Renal cortical epithelial cell (primary cell): ENCODE results near the gene ARID5B. TPM values are rescaled to one million over a fixed set of nuclear protein-coding genes. Genes with fewer than 3 reads are reported as not detected.

Source experiments
- DNase-seq: peaks from one replicate; pipeline ENCODE4 v3.0.0-alpha.2; 2011; ENCODE audit warnings: low read depth
- total RNA-seq: library from RNA; depleted of rRNA; stranded (reverse); fragments of >200 nt; gene quantifications from 2 replicates; pipeline ENCODE4 v1.2.3, GENCODE V29; 2014

ARID5B gene
- total RNA-seq, 1 donor from 2014 or later = 53.9 TPM

- peak; percentile 71 for DNase-seq
These were observed 36.3 kb downstream of the ARID5B start for GRCh38 chr10:61937631-61938351.

DNA sequence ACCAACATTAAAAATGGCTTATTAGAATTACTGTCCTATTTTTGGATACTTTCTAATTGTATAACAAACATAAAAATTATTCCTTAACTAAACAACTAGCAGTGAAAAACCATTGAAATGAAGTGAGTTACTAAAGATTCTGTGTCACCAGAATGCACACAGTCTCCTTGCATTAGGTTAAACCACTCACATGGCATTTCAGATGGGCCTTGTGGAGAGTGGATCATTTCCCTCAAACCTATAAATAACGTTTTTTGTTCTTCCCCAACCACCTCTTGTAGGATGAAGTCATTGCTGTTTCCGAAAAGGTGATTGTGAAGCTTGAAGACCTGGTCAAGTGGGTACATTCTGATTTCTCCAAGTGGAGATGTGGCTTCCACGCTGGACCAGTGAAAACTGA, 38.4 kb downstream of the ARID5B start:
- no peak for DNase-seq

DNA sequence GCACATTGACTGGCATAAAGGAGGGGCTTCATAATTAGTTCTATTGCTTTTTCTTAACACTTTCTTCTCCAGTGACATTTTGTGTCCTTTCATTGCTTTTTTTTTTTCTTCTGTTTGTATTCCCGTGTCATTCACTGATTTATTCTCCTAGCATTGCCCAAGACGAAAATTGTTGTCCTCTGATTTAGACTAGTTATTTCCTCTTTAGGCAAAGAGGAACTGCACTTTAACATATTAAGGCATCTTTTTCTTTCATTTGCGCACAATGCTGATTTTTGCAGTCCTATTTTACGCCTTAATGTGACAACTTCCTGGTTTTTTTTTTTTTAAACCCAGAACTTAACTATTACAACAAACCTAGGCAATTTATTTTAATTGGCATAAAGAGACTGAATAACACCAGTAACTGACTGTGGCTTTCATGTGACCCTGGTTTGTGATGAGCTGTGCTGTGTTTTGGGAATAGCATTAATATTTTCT, 39.7 kb downstream of the ARID5B start:
- no peak for DNase-seq

DNA sequence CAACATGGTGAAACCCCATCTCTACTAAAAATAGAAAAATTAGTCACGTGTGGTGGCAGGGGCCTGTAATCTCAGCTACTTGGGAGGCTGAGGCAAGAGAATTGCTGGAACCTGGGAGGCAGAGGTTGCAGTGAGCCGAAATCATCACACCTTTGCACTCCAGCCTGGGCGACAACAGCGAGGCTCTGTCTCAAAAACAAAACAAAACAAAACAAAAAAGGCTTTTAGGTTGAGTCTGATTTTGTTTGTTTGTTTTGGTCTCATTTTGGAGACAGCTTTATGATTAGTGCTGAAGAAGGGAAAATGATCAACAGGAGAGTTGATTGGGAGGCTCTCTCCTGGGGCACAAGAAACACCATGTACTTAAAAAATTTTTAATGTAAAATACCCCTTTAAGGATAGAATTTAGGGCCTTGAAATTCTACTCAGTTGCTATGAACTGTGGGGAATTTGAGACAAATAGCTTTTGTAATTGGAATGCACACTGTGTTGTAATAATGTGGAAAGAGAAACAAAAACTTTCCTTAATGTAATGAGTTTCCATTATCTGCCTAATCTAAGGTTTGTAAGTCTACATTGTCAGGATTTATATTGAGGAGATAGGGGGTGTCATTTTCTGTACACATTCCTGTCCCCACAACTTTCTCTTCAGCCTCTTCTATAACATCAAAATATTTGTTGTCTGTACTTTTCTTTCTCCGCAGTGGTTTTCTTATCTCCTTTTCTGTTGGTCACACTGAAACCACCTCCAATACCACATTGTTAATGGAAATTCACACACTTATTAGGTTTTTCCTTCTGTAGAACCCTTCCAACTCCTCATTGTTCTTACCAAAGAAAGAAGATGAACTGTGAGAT, 41.3 kb downstream of the ARID5B start:
- DNase-seq = peak; percentile 73

- peak; percentile 69 for DNase-seq
These were observed 42.3 kb downstream of the ARID5B start for GRCh38 chr10:61943674-61944378.

DNA sequence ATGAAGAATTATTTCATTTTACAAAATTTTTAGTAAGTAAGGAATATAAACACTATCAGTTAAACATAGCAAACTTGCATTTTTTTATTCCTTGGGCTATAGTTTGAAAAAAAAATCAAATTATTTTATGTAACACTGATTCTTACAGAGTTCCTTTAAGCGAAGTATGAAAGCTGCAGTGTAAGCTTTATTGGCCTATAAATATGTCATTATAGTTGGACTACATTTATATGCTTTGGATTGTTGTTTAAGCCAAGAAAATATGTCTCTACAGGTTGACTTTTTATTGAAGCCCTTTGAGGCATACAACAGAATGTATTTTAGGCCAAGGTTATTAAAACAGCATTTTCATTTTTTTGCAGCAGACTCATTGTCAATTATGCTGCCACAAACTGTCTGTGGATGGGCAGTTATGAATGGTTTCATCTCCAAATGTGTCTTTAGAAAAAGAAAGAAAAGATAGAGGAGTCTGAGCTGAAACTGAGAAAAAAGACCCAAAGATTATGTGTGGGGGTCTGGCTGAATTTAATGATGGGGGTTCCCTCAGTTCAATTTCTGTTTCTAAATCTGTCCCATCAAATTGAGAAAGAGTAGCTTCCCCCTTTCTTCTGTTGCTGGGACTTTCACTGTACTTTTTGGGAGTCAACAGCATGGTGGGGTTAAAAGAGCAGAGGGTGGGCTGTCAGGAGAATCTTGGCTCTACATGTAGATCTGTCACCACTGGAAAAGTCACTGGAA, 43.1 kb downstream of the ARID5B start:
- DNase-seq = no peak

GRCh38 chr10:61949687-61950086, 48.2 kb downstream of the ARID5B start:
- DNase-seq = no peak

- no peak for DNase-seq
These were observed 49.1 kb downstream of the ARID5B start for GRCh38 chr10:61950449-61951143.

DNA sequence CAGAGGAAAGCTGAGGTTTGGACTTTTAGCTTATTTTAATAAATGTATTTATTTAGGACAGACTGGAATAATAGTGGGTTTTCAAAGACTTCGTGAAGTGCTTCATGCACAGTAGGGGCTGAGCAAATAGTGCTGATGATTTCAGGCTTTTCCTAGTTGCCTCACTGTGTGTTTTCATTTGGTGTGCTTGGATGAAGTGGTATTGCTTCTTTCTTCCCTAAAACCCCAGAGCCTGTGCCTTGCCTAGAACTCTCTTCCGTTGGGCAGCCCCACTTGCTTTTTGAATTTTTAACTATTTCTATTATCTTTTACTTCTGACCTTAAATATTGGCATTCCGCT, 49.6 kb downstream of the ARID5B start:
- no peak for DNase-seq

- DNase-seq = no peak
These were observed 50.7 kb downstream of the ARID5B start for GRCh38 chr10:61952028-61952674.

- DNase-seq = no peak
These were observed 51.7 kb downstream of the ARID5B start for GRCh38 chr10:61953183-61953582.

GRCh38 chr10:61957806-61958205, 56.3 kb downstream of the ARID5B start:
- no peak for DNase-seq

- DNase-seq = no peak
These were observed 56.8 kb downstream of the ARID5B start for GRCh38 chr10:61958311-61958710.

DNA sequence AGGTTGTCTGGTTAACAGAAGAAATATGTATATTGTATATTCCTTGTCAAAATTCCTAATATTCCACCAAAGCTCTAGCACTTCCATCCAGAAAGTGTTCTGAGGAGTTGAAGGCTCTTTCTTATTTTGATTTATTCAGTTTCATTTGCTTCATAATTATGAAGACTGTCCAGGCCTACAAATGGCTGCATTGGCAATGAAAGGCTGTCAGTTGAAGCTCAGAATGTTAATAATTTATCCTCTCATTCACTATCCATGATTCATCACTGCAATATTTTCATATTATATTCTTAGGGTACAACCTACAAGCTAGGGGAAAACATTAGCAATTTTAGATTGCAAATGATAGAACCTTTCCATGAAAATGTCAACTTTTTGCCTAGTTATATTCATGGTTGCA, 57.3 kb downstream of the ARID5B start:
- no peak for DNase-seq

DNA sequence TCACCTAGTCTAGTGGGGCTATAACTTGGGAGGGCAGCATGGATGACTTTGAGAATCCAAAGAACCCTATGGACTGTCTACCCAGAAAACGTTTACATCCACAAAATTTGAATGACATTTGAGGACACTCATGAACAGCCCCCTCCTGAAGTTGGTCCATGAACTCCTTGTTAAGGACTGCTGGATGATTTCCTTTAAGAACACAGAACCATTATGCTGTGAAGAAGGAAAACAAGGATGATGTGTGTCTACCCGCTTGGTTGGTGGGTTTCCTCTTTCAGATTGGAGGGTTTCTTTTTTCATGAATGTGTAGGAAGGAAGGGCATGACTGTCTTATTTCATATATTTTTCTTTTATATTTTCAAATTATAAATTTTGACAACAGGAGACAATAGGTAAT, 58.3 kb downstream of the ARID5B start:
- DNase-seq = no peak

DNA sequence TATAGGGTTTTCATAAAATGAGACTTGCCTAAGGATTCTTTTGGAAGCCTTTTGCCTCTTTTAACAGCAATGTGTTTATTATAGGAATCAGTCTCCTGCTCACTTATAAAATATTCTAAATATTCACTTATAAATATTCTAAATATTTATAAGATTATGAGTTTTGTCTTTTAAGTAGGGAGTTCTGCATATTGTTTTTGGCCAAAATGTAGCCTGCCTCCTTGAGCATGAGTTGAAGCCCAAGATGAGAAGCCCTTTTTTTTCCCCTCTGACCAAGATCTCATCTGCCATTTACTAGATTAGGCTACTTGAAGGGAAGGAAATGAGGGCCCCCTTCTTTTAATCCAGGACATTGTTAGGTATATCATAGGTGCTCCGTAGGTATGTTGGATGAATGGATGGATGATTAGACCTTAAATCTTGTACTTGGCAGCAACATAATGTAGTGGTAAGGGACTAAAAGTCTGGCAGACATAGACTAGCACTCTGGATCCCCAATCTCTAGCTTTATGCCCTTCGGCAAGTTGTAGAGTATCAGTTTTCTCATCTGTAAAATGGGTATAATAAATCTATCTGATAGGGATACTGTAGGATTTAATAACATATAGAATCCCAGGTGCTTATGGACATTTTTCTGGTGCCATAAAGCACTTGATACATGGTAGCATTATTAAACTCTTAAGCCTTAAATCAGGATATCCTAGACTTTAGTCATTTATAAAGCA, 59.1 kb downstream of the ARID5B start:
- no peak for DNase-seq

DNA sequence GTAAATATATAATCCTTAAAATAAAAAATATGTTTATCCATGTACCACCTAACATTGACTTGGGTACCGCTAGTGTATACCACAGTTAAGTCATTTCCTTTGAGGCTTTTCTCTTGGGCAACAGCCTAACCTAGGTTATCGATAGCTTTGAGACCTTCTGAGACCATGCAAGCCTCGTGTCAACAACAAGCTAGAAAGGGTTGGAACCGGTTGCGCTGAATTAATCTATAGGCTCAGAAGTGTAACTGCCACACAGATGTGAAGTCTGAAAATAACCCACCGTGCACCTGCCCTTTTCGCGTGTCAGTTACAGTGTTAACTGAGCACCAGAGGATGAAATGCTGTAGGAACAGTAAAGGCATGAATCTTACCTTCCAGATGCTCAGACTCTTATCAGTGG, 59.8 kb downstream of the ARID5B start:
- no peak for DNase-seq

- DNase-seq = no peak
These were observed 61.5 kb downstream of the ARID5B start for GRCh38 chr10:61962971-61963370.

- no peak for DNase-seq
These were observed 62.2 kb downstream of the ARID5B start for GRCh38 chr10:61963669-61964058.
